Endothelial cell of umbilical vein (primary cell): ENCODE measurements around the gene ITPRIPL1.

Source experiments
- EZH2 ChIP-seq: IDR thresholded peaks from 2 replicates; pipeline ENCODE4 v1.6.1; 2012; ENCODE audit warnings: borderline replicate concordance, low read depth, mild to moderate bottlenecking, moderate library complexity, low read length, inconsistent platforms; ENCODE audit not compliant: severe bottlenecking
- FOS ChIP-seq: IDR thresholded peaks from 2 replicates; pipeline ENCODE4 v1.6.1; 2011; ENCODE audit warnings: mild to moderate bottlenecking, low read length, moderate library complexity, borderline replicate concordance; ENCODE audit not compliant: insufficient read depth
- POLR2A ChIP-seq: IDR thresholded peaks from 2 replicates; pipeline ENCODE4 v1.6.1; 2012; ENCODE audit warnings: low read depth, mild to moderate bottlenecking, control low read depth, low read length
- POLR2AphosphoS5 ChIP-seq: IDR thresholded peaks from 2 replicates; pipeline ENCODE4 v1.6.1; 2012; ENCODE audit warnings: low read depth, mild to moderate bottlenecking, control low read depth, low read length, moderate library complexity; ENCODE audit not compliant: insufficient read depth
- TF ChIP-seq, protein P1 (sequence below), 2 donors: IDR thresholded peaks; 1 replicate in 1 of 2; 2 replicates in 1 of 2; pipeline ENCODE4 v1.5.1; 2011; ENCODE audit warnings: low read length in 2 of 2, mild to moderate bottlenecking in 2 of 2, moderate library complexity in 2 of 2, control low read depth in 1 of 2, inconsistent platforms in 1 of 2, low read depth in 1 of 2; ENCODE audit not compliant: insufficient read depth in 1 of 2; ENCODE audit errors: extremely low read depth in 1 of 2
- TF ChIP-seq, protein P2 (sequence below): IDR thresholded peaks from 2 replicates; pipeline ENCODE4 v1.6.1; 2011; ENCODE audit not compliant: insufficient read depth, insufficient read length

DNA sequence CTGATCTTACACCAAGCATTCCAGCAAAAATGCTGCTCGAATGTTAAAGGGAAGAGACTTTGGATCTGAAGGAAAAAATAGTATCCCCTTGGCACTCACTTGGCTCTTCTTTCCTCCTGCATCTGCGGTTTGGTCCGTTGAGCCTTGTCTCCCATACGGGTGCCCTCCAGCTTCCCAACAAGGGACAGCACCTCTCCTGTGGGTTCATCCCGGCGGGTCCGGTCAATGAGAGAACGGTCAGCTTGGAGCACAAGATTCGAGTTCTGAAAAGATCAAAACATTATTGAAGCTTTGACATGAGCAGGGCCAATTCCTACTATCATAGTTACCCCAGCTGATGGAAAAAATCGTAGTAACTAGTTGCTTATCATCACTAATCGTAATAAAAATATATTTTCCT, 20.5 kb upstream of the ITPRIPL1 start:
- TF ChIP-seq, protein P1, sequence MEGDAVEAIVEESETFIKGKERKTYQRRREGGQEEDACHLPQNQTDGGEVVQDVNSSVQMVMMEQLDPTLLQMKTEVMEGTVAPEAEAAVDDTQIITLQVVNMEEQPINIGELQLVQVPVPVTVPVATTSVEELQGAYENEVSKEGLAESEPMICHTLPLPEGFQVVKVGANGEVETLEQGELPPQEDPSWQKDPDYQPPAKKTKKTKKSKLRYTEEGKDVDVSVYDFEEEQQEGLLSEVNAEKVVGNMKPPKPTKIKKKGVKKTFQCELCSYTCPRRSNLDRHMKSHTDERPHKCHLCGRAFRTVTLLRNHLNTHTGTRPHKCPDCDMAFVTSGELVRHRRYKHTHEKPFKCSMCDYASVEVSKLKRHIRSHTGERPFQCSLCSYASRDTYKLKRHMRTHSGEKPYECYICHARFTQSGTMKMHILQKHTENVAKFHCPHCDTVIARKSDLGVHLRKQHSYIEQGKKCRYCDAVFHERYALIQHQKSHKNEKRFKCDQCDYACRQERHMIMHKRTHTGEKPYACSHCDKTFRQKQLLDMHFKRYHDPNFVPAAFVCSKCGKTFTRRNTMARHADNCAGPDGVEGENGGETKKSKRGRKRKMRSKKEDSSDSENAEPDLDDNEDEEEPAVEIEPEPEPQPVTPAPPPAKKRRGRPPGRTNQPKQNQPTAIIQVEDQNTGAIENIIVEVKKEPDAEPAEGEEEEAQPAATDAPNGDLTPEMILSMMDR (IDR thresholded peaks at IDR 0.05; ENCODE audit: extremely low read depth in 1 of 2, insufficient read depth in 1 of 2, low read depth in 1 of 2, low read length in 2 of 2) = no peak
- TF ChIP-seq POLR2A (no peak), POLR2AphosphoS5 (no peak), EZH2 (no peak), FOS (no peak)
- TF ChIP-seq, protein P2, sequence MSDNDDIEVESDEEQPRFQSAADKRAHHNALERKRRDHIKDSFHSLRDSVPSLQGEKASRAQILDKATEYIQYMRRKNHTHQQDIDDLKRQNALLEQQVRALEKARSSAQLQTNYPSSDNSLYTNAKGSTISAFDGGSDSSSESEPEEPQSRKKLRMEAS = no peak
